ENCODE results near the gene SUCLG2.

SUCLG2 gene

DNA sequence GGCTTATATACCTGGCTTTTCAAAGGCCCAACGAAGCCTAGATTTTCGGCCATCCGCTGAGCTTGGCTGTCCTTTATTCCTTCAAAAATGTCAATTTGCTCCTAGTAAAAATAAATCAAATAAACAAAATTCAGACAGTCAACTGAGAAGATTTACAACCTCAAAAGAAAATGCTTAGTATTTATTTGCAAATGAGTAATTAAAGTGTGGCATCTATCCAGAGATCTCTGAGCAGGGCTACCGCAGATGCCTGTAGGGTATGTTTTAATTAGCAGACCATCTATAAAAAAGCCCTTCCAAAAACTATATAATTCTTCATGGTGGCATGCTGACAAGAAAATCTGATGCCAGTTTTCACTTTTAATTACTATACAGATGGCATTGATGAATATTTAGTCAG lies 136.2 kb downstream of the SUCLG2 start:
- in situ Hi-C loops (cut with MboI; ENCODE audit: low sequenced_read_pairs): no loop called here

DNA sequence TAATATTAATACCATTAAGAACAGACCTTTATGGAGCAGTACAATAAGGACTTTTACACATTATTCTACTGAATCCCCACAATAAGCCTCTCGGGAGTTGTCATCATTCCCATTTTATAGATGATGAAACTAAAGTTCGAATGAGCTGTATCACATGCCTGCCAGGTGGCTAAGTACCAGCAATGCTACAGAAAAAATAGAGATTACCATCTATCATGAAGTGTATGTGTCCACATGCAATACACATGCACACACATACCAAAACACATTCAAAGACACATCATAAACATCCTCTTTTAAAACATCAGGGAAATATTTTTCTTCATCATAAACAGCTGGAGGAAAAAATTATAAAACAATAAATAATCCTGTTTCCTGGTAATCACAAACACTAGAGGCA lies 136.6 kb downstream of the SUCLG2 start:
- in situ Hi-C loops (cut with MboI; ENCODE audit: low sequenced_read_pairs): no loop called here

DNA sequence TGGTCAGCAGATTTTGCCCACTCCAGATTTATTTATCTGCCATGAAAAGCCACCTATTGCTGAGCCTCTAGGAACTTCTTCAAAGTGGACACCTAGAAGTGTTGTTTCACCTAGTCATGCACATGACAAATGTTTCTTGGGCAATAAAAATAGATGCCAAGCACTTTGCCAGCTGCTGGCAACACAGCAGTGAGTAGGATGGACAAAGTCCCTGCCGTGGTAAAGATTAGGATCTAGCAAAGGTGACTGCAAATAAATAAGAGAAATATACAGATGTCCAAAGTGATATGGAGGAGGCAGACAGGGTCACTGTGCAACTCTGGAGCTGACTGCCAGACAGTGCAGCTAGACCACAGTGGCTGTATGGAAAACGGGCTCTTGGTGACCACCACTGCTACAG lies 137.9 kb downstream of the SUCLG2 start:
- in situ Hi-C loops (cut with MboI; ENCODE audit: low sequenced_read_pairs): no loop called here

DNA sequence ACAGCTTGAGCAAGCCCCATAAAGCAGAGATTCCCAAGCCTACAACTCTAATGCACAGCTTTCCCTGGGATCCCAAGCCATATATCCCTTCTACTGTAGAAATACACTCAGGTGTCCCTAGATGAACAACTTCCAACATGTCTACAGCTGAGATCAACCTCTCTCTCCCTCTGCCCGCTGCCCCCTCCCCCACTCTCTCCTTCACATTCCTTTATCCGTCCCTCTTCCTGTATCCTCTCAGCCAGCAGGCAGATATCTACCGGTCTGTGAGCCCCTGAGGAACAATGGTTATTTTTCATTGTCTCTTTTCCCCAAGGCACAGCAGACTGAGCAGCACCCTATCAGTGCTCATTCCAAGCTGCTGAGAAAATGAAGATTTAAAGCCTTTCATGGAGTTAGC lies 138.6 kb downstream of the SUCLG2 start:
- in situ Hi-C loops (cut with MboI; ENCODE audit: low sequenced_read_pairs): no loop called here

DNA sequence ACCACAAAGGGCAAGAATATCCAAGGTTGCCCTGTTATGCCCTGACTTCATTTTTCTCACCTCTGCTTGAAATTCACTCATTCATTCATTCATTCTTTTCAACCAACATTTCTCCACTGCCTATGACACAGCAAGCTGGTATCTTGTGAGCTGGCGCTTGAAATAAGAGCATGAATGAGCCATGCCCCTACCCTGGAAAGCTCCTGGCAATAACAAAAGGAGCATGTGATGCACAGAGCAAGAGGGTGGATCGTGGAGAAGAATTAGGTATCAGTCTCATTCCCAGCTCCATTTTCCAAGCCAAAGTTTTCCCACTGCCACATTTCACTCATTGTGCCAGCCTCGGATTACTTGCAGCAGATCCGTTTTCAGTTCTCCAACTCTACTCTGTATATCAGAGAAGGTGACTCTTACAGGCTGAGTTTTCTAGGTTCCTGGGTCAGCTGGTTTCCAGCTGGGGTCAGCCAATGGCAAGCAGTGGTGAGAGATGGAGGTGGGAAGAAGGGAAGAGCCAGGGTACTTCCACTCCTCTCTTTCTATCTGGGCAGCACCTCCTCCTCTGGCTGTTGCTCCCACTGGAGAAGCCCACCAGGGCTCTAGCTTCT lies 144.8 kb downstream of the SUCLG2 start:
- in situ Hi-C loops (cut with MboI; ENCODE audit: low sequenced_read_pairs): no loop called here

DNA sequence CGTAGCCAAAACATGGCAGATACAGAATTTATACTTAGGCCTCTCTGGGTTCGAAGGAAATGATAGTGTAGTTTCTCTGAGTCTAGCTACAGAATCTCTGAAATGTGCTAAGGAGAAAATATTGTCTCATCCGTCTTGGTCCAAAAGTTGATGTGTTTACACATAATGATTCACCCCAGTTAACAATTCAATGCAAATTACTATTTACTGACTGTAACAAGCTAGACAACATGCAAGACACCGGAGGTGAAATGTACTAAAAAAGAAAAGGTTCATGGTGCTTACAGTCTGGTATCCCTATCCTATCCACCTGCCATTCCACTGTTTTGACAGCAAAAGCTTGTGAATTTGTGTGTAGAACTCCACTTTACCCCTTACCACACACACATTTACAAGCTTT lies 146.8 kb downstream of the SUCLG2 start:
- in situ Hi-C loops (cut with MboI; ENCODE audit: low sequenced_read_pairs): no loop called here

DNA sequence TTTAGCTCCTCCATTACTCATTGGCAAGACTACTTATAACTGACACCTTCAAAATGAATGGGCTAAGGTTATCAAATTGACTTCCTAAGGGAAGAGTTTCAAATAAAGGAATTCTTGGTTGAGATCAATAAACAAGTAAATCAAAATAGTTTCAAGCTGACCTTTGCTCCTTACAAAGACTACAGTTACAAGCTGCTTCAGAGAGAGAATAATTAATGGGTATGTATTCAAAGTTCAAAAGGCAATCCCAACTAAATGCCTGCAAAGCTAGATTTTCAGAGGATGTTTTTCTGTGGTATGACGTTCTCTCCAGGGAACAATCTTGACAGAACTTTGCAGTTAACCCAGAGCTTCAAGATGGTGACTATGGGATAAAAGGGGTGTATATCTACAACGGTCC lies 153.7 kb downstream of the SUCLG2 start:
- in situ Hi-C loops (cut with MboI; ENCODE audit: low sequenced_read_pairs): no loop called here

DNA sequence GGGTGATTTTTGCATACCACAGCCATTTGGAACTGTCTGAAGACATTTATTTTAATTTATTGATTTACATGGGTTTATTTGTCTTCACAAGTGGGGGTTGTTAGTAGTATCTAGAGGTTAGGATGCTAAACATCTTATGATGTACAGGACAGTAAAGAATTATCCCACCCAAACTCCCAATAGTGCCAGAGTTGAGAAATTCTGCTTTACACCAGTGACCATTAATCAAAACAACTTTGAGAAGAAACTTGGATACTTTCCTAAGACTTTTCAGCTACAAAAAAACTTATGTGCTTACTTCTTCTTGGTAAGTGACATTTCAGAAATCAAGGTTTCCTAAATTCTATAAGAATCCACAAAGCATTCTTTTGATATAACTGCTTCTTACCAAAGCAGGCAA lies 156.7 kb downstream of the SUCLG2 start:
- in situ Hi-C loops (cut with MboI; ENCODE audit: low sequenced_read_pairs): no loop called here

DNA sequence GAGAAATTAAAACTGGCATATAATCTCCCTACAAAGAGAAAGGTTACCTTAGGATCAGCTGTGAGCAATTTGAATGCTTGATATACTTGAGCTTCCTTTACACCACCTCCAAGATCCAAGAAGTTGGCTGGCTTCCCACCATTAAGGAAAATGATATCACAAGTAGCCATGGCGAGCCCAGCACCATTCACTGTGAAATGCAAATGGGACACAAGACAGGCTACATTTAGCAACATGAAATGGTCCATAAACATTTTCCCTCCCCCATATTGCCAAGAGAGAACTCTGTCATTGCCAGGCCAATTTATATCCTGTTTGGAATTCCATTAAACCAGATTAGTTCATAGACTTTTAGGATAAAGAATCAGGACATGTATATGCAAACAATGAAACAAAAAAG lies 158.7 kb downstream of the SUCLG2 start:
- in situ Hi-C loops (cut with MboI; ENCODE audit: low sequenced_read_pairs): no loop called here

DNA sequence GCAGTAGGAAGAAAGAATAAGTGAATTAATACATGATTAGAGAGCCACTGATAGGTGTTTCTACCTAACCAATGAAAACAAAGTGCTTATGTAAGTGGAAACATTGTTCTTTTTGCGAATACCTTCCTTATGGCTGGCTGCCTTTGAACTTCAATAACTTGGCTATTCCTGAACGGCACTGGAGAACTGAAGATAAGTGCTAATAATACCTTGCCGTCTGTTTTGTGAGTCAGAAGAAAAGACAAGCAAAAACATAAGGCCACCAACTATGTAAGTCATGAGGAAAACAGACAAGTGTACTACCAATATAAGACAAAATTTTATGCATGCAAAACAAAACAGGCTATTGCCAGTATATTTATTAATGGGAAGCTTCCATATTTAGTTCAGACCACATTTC lies 160.6 kb downstream of the SUCLG2 start:
- in situ Hi-C loops (cut with MboI; ENCODE audit: low sequenced_read_pairs): no loop called here

DNA sequence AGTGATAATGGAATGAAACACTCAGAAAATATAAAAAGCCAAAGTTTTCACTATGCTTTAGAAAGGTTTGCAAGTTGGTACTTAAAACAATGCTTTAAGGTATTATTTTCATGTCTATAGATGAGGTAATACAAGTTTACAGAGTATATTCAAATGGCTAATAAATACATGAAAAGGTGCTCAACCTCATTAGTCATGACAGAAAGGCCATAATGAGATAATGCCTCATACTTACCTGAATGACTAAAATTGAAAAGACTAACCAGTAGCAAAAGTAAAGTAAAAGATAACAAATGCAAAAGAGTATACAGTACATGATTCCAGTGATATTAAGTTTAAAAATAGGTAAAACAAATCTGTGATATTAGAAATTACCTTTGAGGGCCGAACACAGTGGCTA lies 163.8 kb downstream of the SUCLG2 start:
- in situ Hi-C loops (cut with MboI; ENCODE audit: low sequenced_read_pairs): no loop called here

DNA sequence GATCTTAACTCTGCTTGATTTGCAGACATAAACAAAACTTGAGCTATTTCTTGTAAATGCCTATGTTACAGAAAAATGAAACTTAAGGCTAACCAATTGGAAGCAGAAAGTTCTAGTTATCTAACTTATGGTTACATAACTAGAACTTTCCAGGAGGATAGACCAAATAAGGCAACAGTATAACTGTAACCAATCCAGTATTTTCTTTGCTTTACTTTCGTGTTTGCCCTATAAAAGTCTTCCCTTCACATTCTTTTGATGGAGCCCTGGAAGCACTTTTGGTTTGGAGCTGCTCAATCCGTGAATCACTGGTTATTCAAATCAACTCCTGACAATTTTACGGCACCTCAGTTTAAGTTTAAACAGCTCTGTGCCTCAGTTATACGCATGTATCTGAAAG lies 164.6 kb downstream of the SUCLG2 start:
- in situ Hi-C loops (cut with MboI; ENCODE audit: low sequenced_read_pairs): no loop called here

DNA sequence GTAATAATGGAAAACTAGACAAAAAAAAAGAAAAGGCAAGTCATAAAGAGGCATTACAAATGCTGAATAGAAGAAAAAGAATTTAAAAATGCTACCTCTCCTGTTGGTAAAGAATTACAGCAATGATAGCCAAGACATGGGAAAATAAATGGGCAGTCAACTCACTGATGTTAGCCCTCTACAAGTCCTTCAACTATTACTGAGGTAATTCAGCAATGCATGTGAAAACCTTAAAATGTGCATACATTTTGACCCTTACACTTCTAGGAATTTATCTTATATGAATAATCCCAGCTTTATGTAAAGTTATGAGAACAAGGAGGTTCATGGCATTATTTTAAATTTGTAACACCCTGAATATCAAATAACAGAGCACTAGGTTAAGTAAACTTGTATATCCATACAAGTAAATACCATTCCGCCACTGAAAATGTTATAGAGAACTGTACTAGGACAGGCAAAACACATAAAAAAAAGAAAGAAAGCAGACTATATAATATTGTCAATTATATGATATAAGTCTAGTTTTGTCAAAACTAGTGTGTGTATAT lies 166.8 kb downstream of the SUCLG2 start:
- in situ Hi-C loops (cut with MboI; ENCODE audit: low sequenced_read_pairs): no loop called here

DNA sequence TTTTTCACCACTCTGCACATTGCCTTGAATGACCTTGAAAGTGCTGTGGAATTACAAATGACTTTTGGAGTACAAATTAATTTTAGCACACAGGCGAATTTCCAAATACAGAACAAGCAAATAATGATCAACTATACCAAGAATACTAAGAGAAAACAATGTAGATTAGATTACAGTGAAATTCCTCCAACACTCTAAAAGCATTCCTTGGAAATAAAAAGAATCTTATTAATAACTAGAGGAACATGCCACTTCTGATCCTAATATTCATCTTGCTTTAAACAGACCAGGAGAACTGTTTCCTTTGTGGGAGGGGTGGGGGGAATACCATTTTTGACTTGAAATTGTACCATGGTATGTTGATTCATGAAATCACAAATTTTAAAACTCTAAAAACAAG lies 167.5 kb downstream of the SUCLG2 start:
- in situ Hi-C loops (cut with MboI; ENCODE audit: low sequenced_read_pairs): no loop called here

DNA sequence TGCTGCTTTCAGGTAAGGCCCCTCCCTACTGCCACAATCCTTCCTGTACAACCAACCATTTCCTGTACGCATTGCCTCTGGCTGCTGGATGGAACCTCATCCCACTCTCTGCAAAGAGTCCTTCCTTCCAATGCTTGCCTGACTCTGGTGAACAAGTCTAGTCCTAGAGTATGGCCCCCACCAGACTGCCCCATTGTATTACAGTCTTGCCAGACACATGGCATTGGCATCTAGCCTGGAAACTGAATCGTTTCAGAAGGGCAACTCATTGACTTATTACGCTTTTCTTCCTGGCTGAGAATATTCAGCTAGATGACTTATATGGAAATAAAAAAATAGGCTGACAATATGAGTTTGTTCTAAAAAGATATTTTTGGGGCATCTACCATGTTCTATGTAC lies 170.3 kb downstream of the SUCLG2 start:
- in situ Hi-C loops (cut with MboI; ENCODE audit: low sequenced_read_pairs): no loop called here

DNA sequence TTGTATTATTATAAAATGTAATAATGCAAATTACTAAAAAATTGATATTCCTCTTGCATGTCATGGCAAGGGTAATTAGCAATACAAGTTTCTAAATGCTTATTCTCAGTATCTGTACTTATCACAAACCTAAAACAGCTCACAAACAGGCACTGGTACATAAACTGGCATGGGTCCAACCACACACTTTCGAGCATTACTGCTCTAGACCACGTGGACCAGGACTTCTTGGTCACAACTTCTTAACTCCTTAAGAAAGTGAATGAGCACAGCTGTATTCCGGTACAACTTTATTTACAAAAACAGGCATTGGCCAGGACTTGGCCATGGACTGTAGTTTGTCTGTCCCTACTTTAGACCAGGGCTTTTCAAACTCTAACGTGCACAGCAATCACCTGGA lies 173.3 kb downstream of the SUCLG2 start:
- in situ Hi-C loops (cut with MboI; ENCODE audit: low sequenced_read_pairs): no loop called here

DNA sequence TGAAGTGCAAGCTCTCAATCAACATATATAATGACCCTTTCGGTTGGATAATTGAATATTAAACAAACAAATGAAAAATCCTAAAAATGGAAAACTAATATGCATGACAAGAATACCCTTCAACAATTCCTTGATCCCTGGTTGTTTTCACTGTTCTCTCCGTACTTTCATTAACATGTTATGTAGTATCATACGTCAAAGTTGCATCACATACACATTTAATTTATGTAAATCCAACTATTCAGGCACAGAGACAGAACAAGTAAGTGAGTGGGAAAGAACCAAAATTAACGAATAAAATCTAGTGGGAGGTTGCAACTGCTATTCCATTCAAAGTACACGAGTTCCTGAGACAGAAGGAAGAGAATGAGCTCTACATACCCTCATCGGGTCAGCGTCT lies 176.0 kb downstream of the SUCLG2 start:
- in situ Hi-C loops (cut with MboI; ENCODE audit: low sequenced_read_pairs): no loop called here

DNA sequence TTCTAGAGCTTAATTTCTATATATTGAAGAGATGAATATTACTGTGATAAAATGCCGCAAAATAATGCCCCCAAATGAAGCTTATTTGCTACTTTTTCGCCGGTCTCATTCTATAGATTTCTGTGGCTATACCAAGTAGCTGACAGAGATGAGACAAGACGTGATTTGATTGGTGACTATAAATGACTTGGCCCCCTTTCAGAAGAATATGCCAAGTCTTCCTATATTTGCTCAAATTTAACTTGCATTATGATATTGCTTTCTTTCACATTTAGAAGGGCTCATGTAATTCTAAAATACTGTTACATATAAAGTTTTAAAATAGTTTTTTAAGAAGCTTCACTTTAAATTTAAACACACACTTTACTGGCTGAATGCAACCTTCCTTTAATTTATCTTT lies 180.1 kb downstream of the SUCLG2 start:
- in situ Hi-C loops (cut with MboI; ENCODE audit: low sequenced_read_pairs): no loop called here

DNA sequence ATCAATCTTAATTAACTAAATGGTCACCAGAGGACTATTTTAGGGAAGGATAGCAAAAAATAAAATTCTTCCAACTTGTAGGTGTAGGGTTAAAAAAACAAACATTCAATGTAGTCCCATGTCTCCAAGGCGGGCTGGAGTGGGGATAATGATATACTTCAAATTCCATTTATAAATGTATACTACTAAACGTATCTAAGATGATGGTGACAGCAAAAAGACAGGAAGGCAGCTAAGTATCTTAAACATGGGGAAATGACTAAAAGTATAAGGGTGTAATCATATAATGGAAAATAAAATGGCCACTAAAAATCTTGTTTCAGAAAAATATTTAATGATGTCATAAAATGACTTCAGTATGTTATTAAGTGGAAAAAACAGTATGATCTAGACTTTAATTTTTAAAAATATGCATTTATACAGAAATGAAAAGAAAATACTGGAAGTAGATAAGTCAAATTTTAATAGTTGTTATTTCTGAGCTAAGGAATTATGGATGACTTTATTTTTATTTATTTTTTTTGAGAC lies 181.7 kb downstream of the SUCLG2 start:
- in situ Hi-C loops (cut with MboI; ENCODE audit: low sequenced_read_pairs): no loop called here

DNA sequence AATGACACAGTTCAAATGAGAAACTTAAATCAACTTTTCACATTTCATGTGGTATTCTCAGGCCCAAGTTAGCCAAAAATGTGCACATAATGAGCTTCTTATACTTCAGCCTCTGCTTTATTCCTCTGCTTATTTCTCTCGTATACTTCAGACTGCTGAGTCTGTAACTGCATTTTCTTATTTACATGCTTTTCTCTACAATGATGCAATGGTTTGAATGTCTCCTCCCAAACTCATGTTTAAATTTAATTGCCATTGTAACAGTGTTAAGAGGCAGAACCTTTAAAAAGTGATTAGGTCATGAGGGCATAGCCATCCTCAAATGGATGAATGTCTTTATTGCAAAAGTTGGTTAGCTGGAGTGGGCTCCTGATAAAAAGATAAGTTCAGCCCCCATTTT lies 184.2 kb downstream of the SUCLG2 start:
- in situ Hi-C loops (cut with MboI; ENCODE audit: low sequenced_read_pairs): no loop called here

DNA sequence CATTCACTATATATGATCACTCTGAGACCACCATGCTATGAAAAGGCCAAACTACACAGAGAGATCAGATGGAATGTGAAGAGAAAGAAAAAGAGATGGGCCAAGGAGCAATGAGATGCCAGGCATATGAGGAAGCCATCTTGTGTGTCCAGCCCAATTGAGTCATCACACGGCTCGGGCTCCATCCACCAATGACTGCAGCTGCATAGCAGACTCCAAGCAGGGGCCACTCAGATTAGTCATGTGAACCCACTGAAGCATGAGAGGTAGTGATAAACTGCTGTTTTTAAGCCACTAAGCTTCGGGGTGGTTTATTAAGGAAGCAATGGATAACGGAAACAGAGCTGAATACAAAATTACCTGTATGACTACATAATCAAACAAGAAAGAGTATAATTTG lies 185.9 kb downstream of the SUCLG2 start:
- in situ Hi-C loops (cut with MboI; ENCODE audit: low sequenced_read_pairs): no loop called here

DNA sequence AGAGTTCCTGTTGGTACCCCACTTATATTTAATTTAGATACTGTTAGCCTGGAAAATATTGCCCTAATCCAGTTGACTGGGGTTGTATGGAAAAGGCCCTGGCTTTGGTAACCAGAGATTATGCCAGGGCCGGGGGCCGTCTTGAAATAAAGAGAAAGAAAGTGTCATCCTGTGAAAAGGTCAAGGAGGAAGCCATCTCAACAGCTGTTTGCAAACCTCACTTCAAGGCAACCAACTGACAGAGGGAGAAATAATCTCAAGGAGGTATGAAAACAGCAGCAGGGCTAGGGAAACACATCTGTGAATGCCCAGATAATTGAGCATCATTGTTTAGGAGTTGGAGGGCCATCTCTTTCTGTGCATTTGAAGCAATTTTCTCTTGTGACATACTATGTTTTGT lies 190.8 kb downstream of the SUCLG2 start:
- in situ Hi-C loops (cut with MboI; ENCODE audit: low sequenced_read_pairs): no loop called here

DNA sequence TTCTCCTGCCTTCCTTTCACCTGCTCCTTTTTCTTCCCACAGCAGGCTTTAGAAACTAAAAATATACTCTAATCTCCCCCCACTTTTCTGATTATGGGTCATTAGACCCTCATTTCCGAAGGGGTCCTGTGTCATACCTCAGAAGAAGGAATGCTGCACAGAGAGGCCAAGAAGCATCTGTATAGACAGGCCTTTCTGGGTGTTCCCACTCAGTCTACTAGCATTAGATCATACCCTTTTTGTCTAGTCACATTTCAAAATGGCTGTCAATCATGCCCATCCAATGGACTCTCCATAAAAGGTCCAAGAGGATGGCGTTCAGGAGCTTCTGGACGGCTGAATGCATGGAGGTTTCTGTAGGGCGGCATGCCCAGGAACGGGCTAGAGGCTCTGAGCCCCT lies 192.2 kb downstream of the SUCLG2 start:
- in situ Hi-C loops (cut with MboI; ENCODE audit: low sequenced_read_pairs): no loop called here

Data from HL-60/S4 treated with phorbol 12-myristate 13-acetate at 8.2 ng/mL for 4 days and 3 days (cell line).